PFSK-1 (cell line): ENCODE measurements around the gene NCOA1.

Experiments used
- POLR2AphosphoS5 ChIP-seq: IDR thresholded peaks from 2 replicates; pipeline ENCODE4 v1.6.1; 2012; ENCODE audit warnings: low read depth, mild to moderate bottlenecking, control low read depth, low read length, moderate library complexity
- SIN3A ChIP-seq: IDR thresholded peaks from 2 replicates; pipeline ENCODE4 v1.6.1; 2012; ENCODE audit warnings: mild to moderate bottlenecking, low read length, moderate library complexity, borderline replicate concordance; ENCODE audit not compliant: insufficient read depth
- TAF1 ChIP-seq: IDR thresholded peaks from 2 replicates; pipeline ENCODE4 v1.6.1; 2012; ENCODE audit warnings: low read length, control low read depth, borderline replicate concordance; ENCODE audit not compliant: insufficient read depth

DNA sequence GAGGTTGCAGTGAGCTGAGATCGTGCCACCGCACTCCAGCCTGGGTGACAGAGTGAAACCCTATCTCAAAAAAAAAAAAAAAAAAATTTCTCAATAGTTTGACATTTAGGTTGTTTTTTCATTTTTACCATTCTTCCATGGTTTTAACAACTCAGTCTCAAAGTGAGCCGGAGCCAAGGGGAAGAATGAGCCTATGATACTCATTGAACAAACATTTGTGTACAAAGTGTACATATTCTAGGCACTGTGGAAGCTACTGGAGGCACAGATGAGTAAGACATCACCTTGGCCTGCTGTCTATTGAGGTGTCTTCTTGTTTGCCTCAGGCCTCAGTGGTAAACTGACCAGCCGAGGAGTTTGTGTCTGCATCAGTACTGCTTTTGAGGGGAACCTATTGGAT is 324.1 kb downstream of the NCOA1 start:
- no peak for TF ChIP-seq POLR2AphosphoS5
- no peak for TF ChIP-seq TAF1
- no peak for TF ChIP-seq SIN3A
